Activated naive CD4-positive, alpha-beta T cell treated with anti-CD3 and anti-CD28 coated beads, Interleukin-2, amount 50 U/mL, for 24 hours (primary cell): ENCODE measurements around the gene NOS1AP.

Experiments used
- H3K27ac Mint-ChIP-seq: one replicate; pipeline ENCODE4 v1.8.0; 2021; ENCODE audit warnings: mild to moderate bottlenecking, mixed read lengths
- H3K27me3 Mint-ChIP-seq: one replicate; pipeline ENCODE4 v1.8.0; 2021; ENCODE audit warnings: mixed read lengths
- H3K36me3 Mint-ChIP-seq: one replicate; pipeline ENCODE4 v1.8.0; 2021; ENCODE audit warnings: mixed read lengths
- H3K4me1 Mint-ChIP-seq: one replicate; pipeline ENCODE4 v1.8.0; 2021; ENCODE audit warnings: mixed read lengths
- H3K4me3 Mint-ChIP-seq: one replicate; pipeline ENCODE4 v1.8.0; 2021; ENCODE audit warnings: mild to moderate bottlenecking, mixed read lengths
- H3K9me3 Mint-ChIP-seq: one replicate; pipeline ENCODE4 v1.8.0; 2021; ENCODE audit warnings: mixed read lengths

NOS1AP gene

GRCh38 chr1:162265983-162266382, 196.5 kb downstream of the NOS1AP start:
- Mint-ChIP-seq H3K27me3 (peaks cover 11% of the 10 kb centered on the region), H3K27ac (no peak overlapping the region), H3K4me1 (no peaks in the 10 kb centered on the region), H3K4me3 (no peak overlapping the region), H3K36me3 (no peaks in the 10 kb centered on the region), H3K9me3 (no peaks in the 10 kb centered on the region)

DNA sequence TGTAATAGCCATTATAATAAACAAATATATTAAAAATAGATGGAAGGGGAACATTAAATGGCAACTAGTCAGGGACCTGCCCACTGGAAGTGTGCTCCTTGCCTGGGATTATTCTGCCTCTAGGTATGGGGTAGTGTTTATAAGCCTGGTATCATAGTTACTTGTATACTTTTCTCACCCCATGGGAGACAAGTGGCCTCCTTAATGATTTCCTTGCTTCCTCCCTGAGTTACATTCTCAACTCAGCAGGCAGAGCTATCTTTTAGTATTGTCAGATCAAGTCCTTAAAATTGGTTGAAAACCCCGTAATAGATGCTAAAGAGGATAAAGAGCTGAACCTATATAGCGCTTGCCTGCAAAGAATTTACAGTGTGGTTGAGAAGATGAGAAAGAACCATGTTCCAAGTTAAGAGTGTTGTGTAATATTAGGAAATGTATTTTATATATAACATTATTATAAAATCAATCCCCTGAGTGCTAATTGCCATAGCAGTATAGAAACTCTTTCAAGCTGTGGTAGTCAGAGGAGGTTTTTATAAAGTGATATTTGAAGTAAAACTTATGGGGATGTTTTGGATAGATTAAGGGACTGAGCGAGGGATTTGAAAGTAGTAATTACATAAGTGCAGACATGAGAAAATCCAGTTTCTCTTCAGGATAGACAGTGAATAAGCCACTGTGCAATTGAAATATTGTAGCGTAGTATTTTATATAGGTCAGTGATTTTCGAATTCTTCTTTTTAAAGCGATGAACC, 200.7 kb downstream of the NOS1AP start:
- Mint-ChIP-seq H3K4me3 (no peak overlapping the region), H3K9me3 (no peaks in the 10 kb centered on the region), H3K27me3 (peaks cover 6% of the 10 kb centered on the region), H3K36me3 (no peaks in the 10 kb centered on the region), H3K4me1 (no peaks in the 10 kb centered on the region), H3K27ac (no peak overlapping the region)

GRCh38 chr1:162271972-162272371, 202.5 kb downstream of the NOS1AP start:
- no peaks in the 10 kb centered on the region for H3K36me3 Mint-ChIP-seq
- H3K9me3 Mint-ChIP-seq: no peaks in the 10 kb centered on the region
- H3K4me1 Mint-ChIP-seq: no peaks in the 10 kb centered on the region
- peaks cover 2% of the 10 kb centered on the region for H3K27me3 Mint-ChIP-seq
- H3K27ac Mint-ChIP-seq: no peak overlapping the region
- H3K4me3 Mint-ChIP-seq: no peak overlapping the region

DNA sequence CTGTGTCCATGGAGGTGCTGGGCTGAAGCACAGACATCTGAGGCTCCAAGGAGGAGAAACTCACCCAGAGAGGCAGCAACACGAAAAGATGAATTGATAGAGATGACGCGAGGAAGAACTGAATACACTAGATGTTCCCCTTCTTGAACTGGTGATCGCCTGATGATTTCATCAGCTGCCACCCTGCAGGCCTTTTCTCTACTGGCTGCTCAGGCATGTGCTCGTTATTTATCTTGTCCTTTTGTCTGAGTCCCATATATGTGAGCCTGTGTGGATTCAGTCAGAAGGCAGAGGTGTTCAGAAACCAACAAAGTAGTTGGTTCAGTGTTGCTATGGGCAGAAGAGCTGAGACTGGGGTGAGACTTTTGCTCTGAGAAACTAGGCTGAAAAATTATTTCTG, 202.9 kb downstream of the NOS1AP start:
- H3K4me3 Mint-ChIP-seq: no peak overlapping the region
- no peak overlapping the region for H3K27ac Mint-ChIP-seq
- peaks cover 2% of the 10 kb centered on the region for H3K27me3 Mint-ChIP-seq
- H3K4me1 Mint-ChIP-seq: no peaks in the 10 kb centered on the region
- no peaks in the 10 kb centered on the region for H3K36me3 Mint-ChIP-seq
- no peaks in the 10 kb centered on the region for H3K9me3 Mint-ChIP-seq

GRCh38 chr1:162275622-162276175, 206.2 kb downstream of the NOS1AP start:
- no peak overlapping the region for H3K27ac Mint-ChIP-seq

DNA sequence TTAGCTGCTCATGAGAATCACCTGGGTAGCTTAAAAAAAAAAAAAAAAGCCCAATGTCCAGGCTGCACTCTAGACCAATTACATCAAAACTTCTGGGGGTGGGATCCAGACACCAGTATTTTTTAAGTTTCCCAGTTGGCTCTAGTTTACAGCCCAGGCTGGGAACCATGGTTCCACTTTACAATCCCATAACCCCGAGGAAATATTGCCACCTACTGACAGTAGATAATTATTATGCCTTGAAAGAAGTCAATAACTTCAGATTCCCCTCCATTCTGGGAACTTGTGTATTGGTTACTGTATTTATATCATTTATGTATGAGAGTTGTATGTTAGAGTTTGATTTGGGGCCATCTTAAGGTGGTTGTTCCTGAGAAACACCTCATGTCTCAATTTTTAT, 207.0 kb downstream of the NOS1AP start:
- Mint-ChIP-seq H3K27me3 (peaks cover 7% of the 10 kb centered on the region), H3K27ac (no peak overlapping the region), H3K4me3 (no peak overlapping the region), H3K4me1 (no peaks in the 10 kb centered on the region), H3K36me3 (no peaks in the 10 kb centered on the region), H3K9me3 (no peaks in the 10 kb centered on the region)

More at GRCh38 chr1:162275622-162276175, 206.2 kb downstream of the NOS1AP start:
- Mint-ChIP-seq H3K9me3 (no peaks in the 10 kb centered on the region), H3K27me3 (peaks cover 4% of the 10 kb centered on the region), H3K4me1 (no peaks in the 10 kb centered on the region), H3K36me3 (no peaks in the 10 kb centered on the region), H3K4me3 (no peak overlapping the region)

GRCh38 chr1:162279136-162279498, 209.6 kb downstream of the NOS1AP start:
- Mint-ChIP-seq H3K36me3 (no peaks in the 10 kb centered on the region), H3K27me3 (peaks cover 12% of the 10 kb centered on the region), H3K27ac (no peak overlapping the region), H3K4me3 (no peak overlapping the region), H3K9me3 (no peaks in the 10 kb centered on the region), H3K4me1 (no peaks in the 10 kb centered on the region)

DNA sequence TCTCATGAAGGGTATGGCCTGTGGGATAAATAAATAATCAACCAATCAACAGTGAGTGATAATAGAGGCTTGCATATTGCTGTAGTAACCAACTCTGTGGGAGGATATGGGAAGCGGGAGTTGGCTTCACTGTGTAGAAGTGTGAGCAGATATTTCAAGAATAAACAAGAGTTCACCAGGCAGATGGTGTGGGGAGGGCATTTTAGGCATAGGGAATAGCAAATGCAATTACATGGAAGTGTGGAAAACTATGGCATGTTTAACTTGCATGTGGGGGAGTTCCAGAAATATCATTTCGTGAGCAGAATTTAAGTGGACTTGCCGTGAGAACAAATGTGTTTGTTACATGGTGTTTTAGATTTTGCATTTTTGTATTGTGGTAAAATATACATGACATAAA, 211.9 kb downstream of the NOS1AP start:
- H3K4me1 Mint-ChIP-seq: no peaks in the 10 kb centered on the region
- H3K27ac Mint-ChIP-seq: no peak overlapping the region
- H3K36me3 Mint-ChIP-seq: no peaks in the 10 kb centered on the region
- H3K27me3 Mint-ChIP-seq: peaks cover 14% of the 10 kb centered on the region
- H3K4me3 Mint-ChIP-seq: no peak overlapping the region
- no peaks in the 10 kb centered on the region for H3K9me3 Mint-ChIP-seq

DNA sequence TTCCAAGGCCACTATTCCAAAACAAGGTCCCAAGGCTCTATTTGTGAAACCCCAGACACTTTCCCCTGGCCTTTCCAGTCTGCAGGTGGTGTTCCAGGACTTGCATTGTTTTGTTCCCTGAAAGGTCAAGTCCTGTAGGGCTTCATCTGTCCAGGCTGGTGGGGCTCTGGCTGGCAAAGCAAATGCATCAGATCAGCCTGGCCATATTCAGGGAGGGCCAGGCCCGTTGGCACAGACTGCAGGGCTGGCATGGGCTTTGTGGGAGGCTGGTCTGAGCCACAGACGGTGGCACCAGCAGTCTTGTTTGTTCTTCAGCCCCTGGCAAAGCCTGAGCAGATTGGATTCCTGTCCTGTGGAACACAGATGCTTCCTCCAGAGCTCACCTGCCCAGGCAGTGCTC, 214.2 kb downstream of the NOS1AP start:
- H3K9me3 Mint-ChIP-seq: no peaks in the 10 kb centered on the region
- no peak overlapping the region for H3K27ac Mint-ChIP-seq
- no peaks in the 10 kb centered on the region for H3K36me3 Mint-ChIP-seq
- H3K4me3 Mint-ChIP-seq: no peak overlapping the region
- no peaks in the 10 kb centered on the region for H3K4me1 Mint-ChIP-seq
- H3K27me3 Mint-ChIP-seq: peaks cover 14% of the 10 kb centered on the region

GRCh38 chr1:162284206-162284955, 214.9 kb downstream of the NOS1AP start:
- no peaks in the 10 kb centered on the region for H3K4me1 Mint-ChIP-seq
- no peak overlapping the region for H3K27ac Mint-ChIP-seq
- H3K9me3 Mint-ChIP-seq: no peaks in the 10 kb centered on the region
- H3K27me3 Mint-ChIP-seq: peaks cover 14% of the 10 kb centered on the region
- no peaks in the 10 kb centered on the region for H3K36me3 Mint-ChIP-seq
- H3K4me3 Mint-ChIP-seq: no peak overlapping the region

DNA sequence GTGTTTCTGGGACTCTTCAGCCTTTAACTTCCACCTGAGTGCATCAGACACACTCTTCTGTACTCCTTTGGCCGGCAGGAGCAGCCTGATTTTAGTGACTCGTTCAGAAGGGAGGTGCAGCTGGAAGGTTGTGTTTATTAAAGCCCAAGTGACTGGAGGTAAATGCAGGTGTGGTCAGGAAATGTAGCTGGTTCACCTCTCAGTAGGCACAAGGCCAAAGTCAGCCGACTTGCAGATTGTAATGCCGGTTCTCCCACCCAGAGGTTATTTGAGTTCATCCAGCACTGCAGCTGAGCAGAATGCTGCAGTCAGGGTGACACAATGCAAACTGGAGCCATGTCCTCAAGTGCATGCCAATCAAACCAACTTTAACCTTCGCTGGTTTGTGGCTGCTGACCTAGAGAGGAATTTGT, 215.7 kb downstream of the NOS1AP start:
- Mint-ChIP-seq H3K36me3 (no peaks in the 10 kb centered on the region), H3K9me3 (no peaks in the 10 kb centered on the region), H3K4me1 (no peaks in the 10 kb centered on the region), H3K27me3 (peaks cover 14% of the 10 kb centered on the region), H3K4me3 (no peak overlapping the region), H3K27ac (no peak overlapping the region)

DNA sequence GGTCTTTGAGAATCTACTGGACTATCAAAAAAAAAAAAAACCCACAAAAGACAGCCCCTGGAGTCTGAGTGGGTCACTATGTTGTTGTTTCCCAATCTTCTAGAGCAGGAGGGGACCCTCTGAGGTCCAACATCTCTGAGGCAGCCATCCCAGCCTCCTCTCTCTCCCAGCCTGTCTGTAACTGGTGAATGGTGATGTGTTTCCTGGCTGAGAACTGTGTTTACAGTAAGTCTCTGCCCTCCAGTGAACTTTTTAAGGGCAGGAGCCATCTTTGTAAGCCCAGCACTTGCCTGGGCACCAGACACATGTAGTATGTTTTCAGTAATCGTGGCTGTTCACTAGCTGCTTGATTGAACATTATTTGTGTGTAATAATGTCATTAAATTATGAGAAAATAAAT, 221.5 kb downstream of the NOS1AP start:
- no peaks in the 10 kb centered on the region for H3K36me3 Mint-ChIP-seq
- peaks cover 8% of the 10 kb centered on the region for H3K27me3 Mint-ChIP-seq
- H3K4me3 Mint-ChIP-seq: no peak overlapping the region
- H3K4me1 Mint-ChIP-seq: no peaks in the 10 kb centered on the region
- no peak overlapping the region for H3K27ac Mint-ChIP-seq
- no peaks in the 10 kb centered on the region for H3K9me3 Mint-ChIP-seq

GRCh38 chr1:162292422-162292849, 222.9 kb downstream of the NOS1AP start:
- no peaks in the 10 kb centered on the region for H3K9me3 Mint-ChIP-seq
- H3K4me1 Mint-ChIP-seq: no peaks in the 10 kb centered on the region
- H3K27ac Mint-ChIP-seq: no peak overlapping the region
- no peak overlapping the region for H3K4me3 Mint-ChIP-seq
- H3K36me3 Mint-ChIP-seq: no peaks in the 10 kb centered on the region
- peaks cover 14% of the 10 kb centered on the region for H3K27me3 Mint-ChIP-seq

GRCh38 chr1:162293073-162293692, 223.7 kb downstream of the NOS1AP start:
- no peaks in the 10 kb centered on the region for H3K9me3 Mint-ChIP-seq
- H3K4me1 Mint-ChIP-seq: no peaks in the 10 kb centered on the region
- no peaks in the 10 kb centered on the region for H3K36me3 Mint-ChIP-seq
- H3K27me3 Mint-ChIP-seq: peaks cover 17% of the 10 kb centered on the region
- H3K4me3 Mint-ChIP-seq: no peak overlapping the region
- no peak overlapping the region for H3K27ac Mint-ChIP-seq

DNA sequence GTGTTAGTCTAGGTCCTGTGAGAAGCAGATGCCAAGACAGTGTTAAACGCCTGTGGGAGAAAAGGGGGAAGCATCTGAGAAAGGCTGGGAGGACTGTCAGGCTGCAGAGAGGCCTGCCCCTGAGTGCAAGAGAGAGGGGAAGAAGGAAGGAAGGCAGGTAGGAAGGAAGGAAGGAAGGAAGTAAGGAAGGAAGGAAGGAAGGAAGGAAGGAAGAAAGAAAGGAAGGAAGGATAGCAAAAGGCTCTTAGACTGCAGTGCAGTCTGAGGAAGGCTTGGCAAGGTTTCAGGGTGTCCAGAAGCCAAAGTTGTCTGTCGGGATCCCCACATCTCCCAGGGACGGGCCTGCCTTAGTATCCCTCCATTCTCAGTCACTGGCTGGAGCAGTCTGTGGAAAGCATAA, 224.5 kb downstream of the NOS1AP start:
- no peaks in the 10 kb centered on the region for H3K4me1 Mint-ChIP-seq
- peaks cover 17% of the 10 kb centered on the region for H3K27me3 Mint-ChIP-seq
- no peaks in the 10 kb centered on the region for H3K9me3 Mint-ChIP-seq
- no peak overlapping the region for H3K4me3 Mint-ChIP-seq
- H3K27ac Mint-ChIP-seq: no peak overlapping the region
- no peaks in the 10 kb centered on the region for H3K36me3 Mint-ChIP-seq

DNA sequence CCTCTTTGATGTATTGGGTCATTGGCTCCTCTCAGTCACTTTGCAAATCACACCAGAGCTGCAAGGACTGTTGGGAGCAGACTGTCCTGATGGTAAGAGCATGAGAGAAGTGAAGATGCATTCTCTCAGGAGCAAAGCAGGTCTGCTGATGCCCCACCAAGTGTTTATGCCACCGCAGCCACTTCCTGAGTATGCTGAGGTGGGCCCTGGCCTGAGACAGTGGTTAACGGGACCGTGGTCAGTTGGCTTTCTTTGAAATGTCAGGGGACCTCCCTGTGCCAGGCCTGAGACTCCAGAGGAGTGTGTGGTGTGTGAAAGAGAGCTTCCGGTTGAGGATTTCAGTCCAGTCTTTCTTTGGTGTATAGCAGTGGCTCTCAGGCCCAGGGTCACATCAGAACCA, 227.7 kb downstream of the NOS1AP start:
- no peaks in the 10 kb centered on the region for H3K36me3 Mint-ChIP-seq
- no peak overlapping the region for H3K27ac Mint-ChIP-seq
- H3K9me3 Mint-ChIP-seq: no peaks in the 10 kb centered on the region
- H3K4me1 Mint-ChIP-seq: no peaks in the 10 kb centered on the region
- H3K27me3 Mint-ChIP-seq: peaks cover 21% of the 10 kb centered on the region
- H3K4me3 Mint-ChIP-seq: no peak overlapping the region
